Large intestine (tissue), 3 donors: ENCODE results near the gene ERC2. TPM values are rescaled to one million over a fixed set of nuclear protein-coding genes. Genes with fewer than 3 reads are reported as not detected.

ENCODE experiments used
- DNase-seq, 2 donors: peaks; one replicate each; pipeline versions ENCODE4 v3.0.0 to v3.0.0-alpha.2; 2013
- H3K27ac ChIP-seq: one replicate; pipeline ENCODE4 v1.5.1; 2013; ENCODE audit warnings: low read length
- H3K27me3 ChIP-seq: 2 replicates; pipeline ENCODE4 v1.6.1; 2013; ENCODE audit warnings: low read length; ENCODE audit not compliant: control insufficient read depth, insufficient read depth
- H3K36me3 ChIP-seq: 2 replicates; pipeline ENCODE4 v1.6.1; 2013; ENCODE audit warnings: low read length; ENCODE audit not compliant: control insufficient read depth, insufficient read depth
- H3K4me1 ChIP-seq: one replicate; pipeline ENCODE4 v1.6.1; 2013; ENCODE audit warnings: low read length; ENCODE audit not compliant: control insufficient read depth, insufficient read depth
- H3K4me3 ChIP-seq: one replicate; pipeline ENCODE4 v1.5.1; 2013; ENCODE audit warnings: low read length
- H3K9me3 ChIP-seq: one replicate; pipeline ENCODE4 v1.6.1; 2013; ENCODE audit warnings: mild to moderate bottlenecking, low read depth, low read length, moderate library complexity; ENCODE audit not compliant: control insufficient read depth
- WGBS: methylation state at CpG from one replicate; pipeline ENCODE4 v1.1.5; 2013; ENCODE audit warnings: low lambda C conversion rate; ENCODE audit not compliant: insufficient coverage; 5-methylcytosine and 5-hydroxymethylcytosine counted together
- polyA plus RNA-seq: library from polyadenylated mRNA; unstranded; fragments of 120-200 nt; gene quantifications from one replicate; pipeline ENCODE4 v1.2.1, GENCODE V29; 2013

Gene ERC2
- polyA plus RNA-seq, 1 donor: 2.4 TPM

- Histone ChIP-seq H3K4me1 (no peaks in the 10 kb centered on the region), H3K36me3 (no peaks in the 10 kb centered on the region), H3K27ac (no peak overlapping the region), H3K4me3 (no peak overlapping the region), H3K27me3 (no peaks in the 10 kb centered on the region), H3K9me3 (no peaks in the 10 kb centered on the region)
- no CpG with 5 or more reads among the region's 1 CpG for WGBS
- no peak for DNase-seq
Observed at GRCh38 chr3:56321383-56321782, 146.9 kb downstream of the ERC2 start.

GRCh38 chr3:56320883-56321282 lies 147.4 kb downstream of the ERC2 start:
- WGBS: 70% methylated on average over 3 of the region's 5 CpGs
- Histone ChIP-seq H3K27ac (no peak overlapping the region), H3K4me3 (no peak overlapping the region), H3K9me3 (no peaks in the 10 kb centered on the region), H3K4me1 (no peaks in the 10 kb centered on the region), H3K27me3 (no peaks in the 10 kb centered on the region), H3K36me3 (no peaks in the 10 kb centered on the region)
- DNase-seq: no peak

DNA sequence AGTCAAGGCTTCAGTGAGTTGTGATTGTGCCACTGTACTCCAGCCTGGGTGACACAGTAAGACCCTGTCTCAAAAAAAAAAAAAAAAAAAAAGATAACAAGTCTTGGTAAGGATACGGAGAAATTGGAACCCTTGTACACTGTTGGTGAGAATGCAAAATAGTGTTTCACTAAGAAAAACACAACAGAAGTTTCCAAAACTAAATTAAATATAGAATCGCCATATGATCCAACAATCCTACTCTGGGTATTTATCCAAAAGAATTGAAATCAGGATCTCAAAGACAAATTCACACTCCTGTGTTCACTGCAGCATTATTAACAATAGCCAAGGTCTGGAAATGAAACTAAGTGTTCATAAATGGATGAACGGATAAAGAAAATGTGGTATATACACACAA lies 149.4 kb downstream of the ERC2 start:
- WGBS: no CpG with 5 or more reads among the region's 3 CpGs
- H3K4me3 ChIP-seq: no peak overlapping the region

DNA sequence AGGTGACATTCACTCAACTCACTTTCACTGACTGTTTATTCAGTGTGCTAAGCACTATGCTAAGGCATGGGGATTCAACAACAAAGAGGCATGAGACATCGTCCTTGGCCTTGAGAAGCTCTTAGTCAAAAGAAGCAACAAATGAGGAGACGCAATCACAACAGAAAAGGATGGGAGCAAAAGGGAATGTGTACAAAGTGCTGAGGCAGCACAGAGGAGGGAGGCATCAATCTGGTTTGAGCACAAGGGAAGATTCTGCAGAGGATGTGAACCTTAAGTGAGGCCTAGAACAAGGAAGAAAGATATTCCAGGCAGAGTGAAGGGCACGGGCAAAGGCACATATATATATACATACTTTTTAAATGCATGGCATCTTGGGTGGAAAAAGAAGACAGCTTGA lies 151.3 kb downstream of the ERC2 start:
- DNase-seq: no peak
- Histone ChIP-seq H3K27me3 (peaks cover 4% of the 10 kb centered on the region), H3K4me1 (no peaks in the 10 kb centered on the region), H3K27ac (no peak overlapping the region), H3K4me3 (no peak overlapping the region), H3K9me3 (no peaks in the 10 kb centered on the region), H3K36me3 (no peaks in the 10 kb centered on the region)
- 100% methylated on average over 1 of the region's 3 CpGs for WGBS

More for the DNA sequence above, 149.4 kb downstream of the ERC2 start:
- Histone ChIP-seq H3K4me1 (no peaks in the 10 kb centered on the region), H3K27ac (no peak overlapping the region), H3K36me3 (no peaks in the 10 kb centered on the region), H3K9me3 (no peaks in the 10 kb centered on the region), H3K27me3 (no peaks in the 10 kb centered on the region)
- DNase-seq: no peak

DNA sequence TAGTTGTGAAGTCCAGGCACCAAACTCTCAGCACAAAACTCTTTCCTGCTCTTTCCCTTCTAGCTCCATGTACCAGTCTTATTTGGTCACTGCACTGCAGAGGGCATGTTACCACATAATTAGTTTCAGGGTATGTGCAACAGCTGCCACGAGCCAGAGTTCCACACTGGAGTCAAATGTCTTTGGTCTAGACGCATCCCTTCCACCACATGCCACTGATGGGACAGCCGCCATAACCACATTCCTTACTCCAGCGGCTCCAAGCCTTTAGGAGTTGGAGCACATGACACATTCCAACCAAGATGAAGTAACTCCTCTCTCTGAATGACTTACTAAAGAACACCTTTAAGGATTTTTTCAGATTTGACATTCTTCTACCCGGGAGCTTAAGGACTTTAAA lies 153.4 kb downstream of the ERC2 start:
- H3K36me3 ChIP-seq: no peaks in the 10 kb centered on the region
- WGBS: 100% methylated on average over 1 of the region's 5 CpGs

GRCh38 chr3:56309465-56309864 lies 158.8 kb downstream of the ERC2 start:
- DNase-seq: no peak
- Histone ChIP-seq H3K36me3 (no peaks in the 10 kb centered on the region), H3K4me3 (no peak overlapping the region), H3K27me3 (peaks cover 4% of the 10 kb centered on the region), H3K4me1 (no peaks in the 10 kb centered on the region), H3K9me3 (no peaks in the 10 kb centered on the region), H3K27ac (no peak overlapping the region)
- WGBS: 0% methylated on average over 1 of the region's 3 CpGs

More for the DNA sequence above, 153.4 kb downstream of the ERC2 start:
- H3K9me3 ChIP-seq: no peaks in the 10 kb centered on the region
- peaks cover 4% of the 10 kb centered on the region for H3K27me3 ChIP-seq
- H3K4me1 ChIP-seq: no peaks in the 10 kb centered on the region
- DNase-seq: no peak
- no peak overlapping the region for H3K4me3 ChIP-seq
- no peak overlapping the region for H3K27ac ChIP-seq

DNA sequence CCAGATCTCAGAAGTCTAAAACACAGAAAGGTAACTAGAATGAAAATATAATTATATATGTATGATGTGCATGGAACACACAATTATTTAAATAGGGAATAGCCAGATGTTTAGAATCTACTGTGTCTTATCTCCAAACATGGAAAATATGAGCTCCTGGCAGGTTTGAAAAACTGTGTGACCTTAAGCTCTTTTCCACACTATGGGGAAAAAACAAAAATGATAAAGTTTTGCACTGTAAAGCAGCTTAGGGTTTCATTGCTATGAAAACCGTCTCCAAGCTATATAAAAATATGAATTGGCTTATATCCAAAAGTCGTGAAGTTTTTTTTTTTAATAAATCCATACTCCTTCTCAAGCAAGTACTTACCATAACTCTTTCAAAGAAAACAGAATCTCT lies 159.8 kb downstream of the ERC2 start:
- H3K27me3 ChIP-seq: peaks cover 2% of the 10 kb centered on the region
- no peak overlapping the region for H3K4me3 ChIP-seq
- H3K36me3 ChIP-seq: no peaks in the 10 kb centered on the region
- no peak overlapping the region for H3K27ac ChIP-seq
- H3K9me3 ChIP-seq: no peaks in the 10 kb centered on the region
- no peaks in the 10 kb centered on the region for H3K4me1 ChIP-seq
- no peak for DNase-seq
- WGBS: 100% methylated on average over 2 of the region's 2 CpGs

DNA sequence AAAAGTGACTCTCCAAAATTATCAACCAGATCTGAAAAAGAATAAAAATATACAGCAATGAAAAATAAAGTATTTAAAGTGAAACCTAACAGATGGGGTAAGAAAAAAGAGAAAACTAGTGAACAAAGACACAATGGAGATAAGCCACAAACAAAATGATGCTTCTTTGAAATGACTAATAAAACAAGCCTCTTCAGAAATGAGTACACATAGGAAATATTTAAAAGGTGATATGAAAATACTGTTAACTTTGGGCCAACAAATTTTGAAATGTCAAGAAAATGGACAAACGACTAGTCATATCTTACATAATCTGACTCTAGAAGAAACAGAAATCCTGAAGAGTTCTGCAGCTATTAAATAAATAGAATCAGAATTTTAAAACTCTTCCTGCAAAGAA lies 164.2 kb downstream of the ERC2 start:
- no peaks in the 10 kb centered on the region for H3K36me3 ChIP-seq
- no peak for DNase-seq
- no peaks in the 10 kb centered on the region for H3K4me1 ChIP-seq
- no peak overlapping the region for H3K27ac ChIP-seq
- H3K4me3 ChIP-seq: no peak overlapping the region
- 100% methylated on average over 1 of the region's 1 CpG for WGBS
- H3K27me3 ChIP-seq: no peaks in the 10 kb centered on the region
- H3K9me3 ChIP-seq: no peaks in the 10 kb centered on the region

DNA sequence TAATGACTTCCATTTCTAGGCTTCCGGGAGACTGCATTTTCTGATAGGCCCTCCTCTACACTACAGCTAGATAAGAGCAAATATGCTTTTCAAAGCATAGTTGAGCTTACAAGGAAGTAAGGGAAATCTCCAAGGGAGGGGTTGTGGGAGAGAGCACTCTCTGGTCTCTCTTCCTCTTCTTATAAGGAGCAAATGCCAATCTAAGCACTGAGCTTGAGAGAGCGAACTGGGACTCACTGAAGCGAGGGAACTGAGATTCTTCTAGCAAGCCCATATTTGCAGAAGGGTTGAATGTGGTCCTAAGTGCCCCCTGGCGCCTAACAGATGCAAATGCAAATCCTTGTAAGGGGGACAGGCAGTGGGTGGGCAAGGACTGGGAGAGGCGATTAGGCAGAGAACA lies 164.8 kb downstream of the ERC2 start:
- no peaks in the 10 kb centered on the region for H3K36me3 ChIP-seq
- H3K4me1 ChIP-seq: no peaks in the 10 kb centered on the region
- H3K27me3 ChIP-seq: no peaks in the 10 kb centered on the region
- H3K4me3 ChIP-seq: no peak overlapping the region
- no peak overlapping the region for H3K27ac ChIP-seq
- peak; percentile 18 to 35 for DNase-seq
- H3K9me3 ChIP-seq: no peaks in the 10 kb centered on the region
- WGBS: no CpG with 5 or more reads among the region's 5 CpGs

- Histone ChIP-seq H3K27ac (no peak overlapping the region), H3K9me3 (no peaks in the 10 kb centered on the region), H3K36me3 (no peaks in the 10 kb centered on the region), H3K4me1 (no peaks in the 10 kb centered on the region), H3K4me3 (no peak overlapping the region), H3K27me3 (no peaks in the 10 kb centered on the region)
- DNase-seq: no peak
- WGBS: no CpG with 5 or more reads among the region's 2 CpGs
Observed at GRCh38 chr3:56302417-56302816, 165.8 kb downstream of the ERC2 start.

DNA sequence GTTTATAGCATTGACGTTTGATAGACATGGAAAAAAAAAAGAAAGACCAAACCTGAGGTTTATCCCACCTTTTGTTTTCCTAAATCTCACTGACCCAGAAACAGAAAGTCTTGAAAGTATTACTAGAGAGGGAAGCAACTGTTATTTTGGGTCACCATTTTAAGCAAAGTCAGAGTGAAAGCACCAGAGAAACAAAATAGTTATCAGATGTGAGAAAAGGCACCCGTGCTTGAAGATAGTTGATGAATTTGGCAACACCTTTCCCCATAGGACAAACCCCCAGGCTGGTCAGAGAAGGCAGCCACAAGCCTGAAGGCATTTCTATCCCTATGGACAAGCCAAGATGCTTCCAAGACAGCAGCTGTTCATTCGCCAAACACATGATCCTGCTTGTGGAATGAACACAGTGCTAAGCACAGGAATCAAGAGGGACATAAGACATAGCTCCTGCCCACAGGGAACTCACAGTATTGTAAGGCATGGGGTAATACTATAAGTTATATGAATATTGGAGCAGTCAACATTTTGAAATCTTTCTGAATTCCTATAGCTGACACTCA lies 170.9 kb downstream of the ERC2 start:
- WGBS: 73% methylated on average over 1 of the region's 3 CpGs
- Histone ChIP-seq H3K9me3 (no peaks in the 10 kb centered on the region), H3K4me3 (no peak overlapping the region), H3K36me3 (no peaks in the 10 kb centered on the region), H3K4me1 (no peaks in the 10 kb centered on the region), H3K27me3 (no peaks in the 10 kb centered on the region), H3K27ac (no peak overlapping the region)
- DNase-seq: no peak
